GM23248 (cell line): ENCODE data around the gene ALDH3B1.

Experiments used
- EZH2 ChIP-seq: fragments of 200-600 bp; sonication (generic); IDR thresholded peaks from 2 replicates; pipeline ENCODE4 v1.6.1; 2018; ENCODE audit warnings: antibody characterized with exemption, mild to moderate bottlenecking; ENCODE audit not compliant: insufficient read depth, poor library complexity, severe bottlenecking
- EZH2phosphoT487 ChIP-seq: fragments of 200-600 bp; sonication (generic); IDR thresholded peaks from 2 replicates; pipeline ENCODE4 v1.6.1; 2018; ENCODE audit warnings: antibody characterized with exemption, moderate library complexity, mild to moderate bottlenecking, low read depth; ENCODE audit not compliant: insufficient read depth

DNA sequence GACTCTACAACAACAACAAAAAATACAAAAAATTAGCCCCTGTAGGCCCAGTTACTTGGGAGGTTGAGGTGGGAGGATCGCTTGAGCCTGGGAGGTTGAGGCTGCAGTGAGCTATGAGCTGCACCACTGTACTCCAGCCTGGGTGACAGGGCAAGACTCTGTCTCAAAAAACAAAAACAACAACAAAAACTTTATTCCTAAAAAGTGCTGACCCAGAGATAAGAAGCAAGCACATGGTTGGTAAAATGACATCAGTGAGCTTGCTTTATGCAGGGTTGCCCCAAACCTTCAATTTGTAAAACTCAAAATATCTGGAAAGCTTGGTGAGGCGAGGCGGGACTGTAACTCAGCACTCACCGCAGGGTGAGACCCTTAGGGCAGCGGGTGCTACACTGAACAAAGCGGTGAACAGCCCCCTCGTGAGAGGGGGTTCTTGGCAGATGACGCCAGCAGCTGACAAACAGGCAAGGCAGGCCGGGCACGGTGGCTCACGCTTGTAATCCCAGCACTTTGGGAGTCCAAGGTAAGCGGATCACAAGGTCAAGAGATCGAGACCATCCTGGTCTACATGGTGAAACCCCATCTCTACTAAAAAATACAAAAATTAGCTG lies 25.2 kb downstream of the ALDH3B1 start:
- TF ChIP-seq EZH2 (no peak), EZH2phosphoT487 (no peak)
